HG02852 (cell line): ENCODE results near the gene TMEM117.

ENCODE experiments used
- ATAC-seq: cut with Tn5 transposase; IDR thresholded peaks from one replicate; pipeline ENCODE4 v1.9.1; 2021; ENCODE audit warnings: mild to moderate bottlenecking, moderate library complexity; ENCODE audit not compliant: unreplicated experiment

TMEM117 gene

DNA sequence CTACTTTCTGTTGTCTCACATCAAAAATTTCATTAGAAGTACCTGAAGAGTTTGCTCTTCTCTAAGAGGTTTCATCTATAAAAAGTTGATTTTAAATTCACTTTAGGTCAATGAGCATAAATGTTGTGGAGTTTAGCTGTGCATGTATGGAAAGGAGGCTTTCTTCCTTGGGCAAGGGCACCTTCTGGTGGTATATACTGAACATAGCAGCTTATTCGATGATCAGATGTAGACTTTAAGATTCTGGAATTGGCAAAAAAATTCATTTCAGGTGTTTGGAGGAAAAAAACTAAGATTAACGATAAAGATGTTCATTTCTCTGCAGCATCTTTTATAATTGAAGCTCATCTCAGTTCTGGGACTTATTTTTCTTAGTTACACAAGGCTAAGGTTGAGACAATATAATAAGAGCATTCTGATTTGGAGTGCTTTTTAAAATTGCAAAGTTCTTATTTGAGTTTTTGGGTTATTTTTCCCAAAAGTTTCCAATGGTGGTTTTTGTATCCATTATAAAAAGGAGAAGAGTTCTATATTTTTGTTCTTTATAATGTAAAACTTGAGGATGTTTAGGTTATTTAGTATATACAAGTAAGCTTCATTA, 46.8 kb downstream of the TMEM117 start:
- ATAC-seq, result peak; percentile 90

DNA sequence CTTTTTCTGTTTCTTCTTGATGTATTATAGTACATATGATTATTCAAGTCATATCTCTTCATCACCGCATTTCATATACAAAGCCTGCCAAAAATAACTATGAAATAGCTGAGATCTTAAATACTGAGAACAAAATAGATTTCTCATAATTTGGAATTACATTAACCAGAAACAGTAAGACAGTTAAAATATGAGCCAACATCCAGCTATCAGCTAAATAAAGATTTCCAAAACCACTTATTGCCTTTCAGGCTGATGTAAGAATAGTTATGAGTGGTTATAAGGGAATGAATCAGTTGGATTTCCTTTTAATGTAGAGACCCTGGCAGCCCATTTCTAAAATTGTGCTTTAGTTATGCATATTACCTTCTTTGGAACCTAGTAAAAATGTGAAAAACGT, 47.4 kb downstream of the TMEM117 start:
- no peak for ATAC-seq

- no peak for ATAC-seq
These were observed 47.9 kb downstream of the TMEM117 start for GRCh38 chr12:43883748-43884147.

GRCh38 chr12:43884683-43885410, 49.0 kb downstream of the TMEM117 start:
- no peak for ATAC-seq

- ATAC-seq, result no peak
These were observed 51.5 kb downstream of the TMEM117 start for GRCh38 chr12:43887397-43887796.

DNA sequence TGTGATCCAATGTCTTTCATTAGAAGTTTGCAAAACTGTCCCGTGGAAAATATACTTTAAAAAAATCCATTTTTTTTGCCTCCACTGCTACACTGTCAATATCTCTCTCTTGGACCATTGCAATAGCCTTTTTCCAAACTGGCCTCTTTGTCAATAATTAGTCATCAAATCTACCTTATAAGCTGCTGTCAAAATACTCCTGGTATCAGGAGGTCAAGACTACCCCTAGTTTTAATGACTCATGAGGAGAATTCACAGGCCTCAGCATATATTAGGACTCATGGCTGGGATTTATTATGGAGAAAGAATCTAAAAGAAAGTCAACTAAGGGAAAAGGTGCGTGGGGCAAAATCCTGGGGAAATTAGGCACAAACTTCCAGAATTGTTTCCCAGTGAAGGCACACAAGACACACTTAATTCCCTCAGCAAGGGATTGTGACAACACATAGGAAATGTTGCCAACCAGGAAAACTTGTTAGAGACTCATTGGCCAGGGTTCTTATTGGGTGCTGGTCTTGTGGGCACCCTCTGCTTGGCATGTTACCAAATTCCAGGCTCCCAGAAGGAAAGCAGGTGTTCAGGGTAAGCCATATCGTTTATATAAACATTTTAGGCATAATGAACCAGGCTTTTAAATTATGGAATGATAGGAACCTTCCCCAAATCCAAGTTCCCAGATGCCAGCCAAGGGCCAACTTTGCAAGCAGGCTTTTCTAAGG, 56.1 kb downstream of the TMEM117 start:
- no peak for ATAC-seq

DNA sequence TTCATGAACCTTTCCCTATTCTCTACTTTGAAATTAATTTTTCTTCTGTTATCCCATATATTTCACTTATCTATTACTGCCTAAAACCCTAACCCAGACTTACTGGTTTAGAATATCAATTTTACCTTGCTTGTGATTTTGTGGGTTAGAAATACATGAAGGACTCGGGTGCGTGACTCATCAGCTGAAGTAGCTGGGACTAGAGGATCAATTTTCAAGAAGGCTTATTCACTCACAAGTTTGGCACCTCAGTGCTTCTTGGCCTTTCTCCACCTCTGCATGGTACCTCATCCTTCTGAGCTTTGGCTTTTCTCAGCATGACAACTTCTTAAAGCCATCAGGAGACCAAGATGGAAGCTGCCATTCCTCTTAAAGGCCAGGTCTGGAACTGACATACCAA, 57.8 kb downstream of the TMEM117 start:
- ATAC-seq, result no peak

DNA sequence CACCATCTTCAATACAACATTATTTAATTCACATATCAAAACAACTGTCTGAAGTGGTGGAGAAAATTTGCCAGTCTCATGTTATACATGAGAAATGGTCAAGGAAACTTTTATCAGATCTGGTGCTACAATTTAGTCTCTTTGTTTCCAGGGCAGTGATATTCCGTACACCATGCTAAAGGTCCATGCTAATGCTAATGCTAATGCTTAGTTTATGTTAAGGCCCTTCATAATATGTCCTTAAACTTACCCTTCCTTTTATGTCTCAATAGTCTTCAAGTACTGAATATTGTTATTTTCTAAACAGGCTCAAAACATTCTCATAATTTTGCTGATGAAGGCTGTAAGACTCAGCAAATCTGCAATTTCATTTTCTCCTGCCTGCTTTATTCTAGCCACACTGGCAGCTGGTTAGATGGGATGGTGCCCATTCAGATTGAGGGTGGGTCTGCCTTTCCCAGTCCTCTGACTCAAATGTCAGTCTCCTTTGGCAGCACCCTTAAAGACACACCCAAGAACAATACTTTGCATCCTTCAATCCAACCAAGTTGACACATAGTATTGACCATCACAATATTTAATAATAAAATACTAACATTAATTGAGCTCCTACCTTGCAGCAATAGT, 59.8 kb downstream of the TMEM117 start:
- ATAC-seq, result no peak

DNA sequence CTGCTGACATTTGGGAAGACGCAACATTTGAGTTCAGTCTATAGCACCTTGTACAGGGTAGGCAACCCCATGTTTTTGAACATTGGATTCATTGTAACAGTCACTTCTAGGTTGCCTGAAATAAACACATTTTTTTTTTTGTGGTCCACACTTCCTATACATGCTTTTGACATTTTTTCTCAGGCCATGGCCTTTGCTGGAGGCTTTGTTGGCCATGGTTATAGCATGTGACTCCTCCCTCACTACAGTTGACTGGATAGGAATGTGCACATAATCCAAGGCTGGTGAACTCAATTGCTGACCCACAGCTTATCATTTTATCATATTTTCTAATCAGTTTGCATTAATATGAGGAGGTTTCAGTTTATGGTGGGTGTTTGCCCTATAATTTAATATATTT, 60.6 kb downstream of the TMEM117 start:
- ATAC-seq, result no peak

DNA sequence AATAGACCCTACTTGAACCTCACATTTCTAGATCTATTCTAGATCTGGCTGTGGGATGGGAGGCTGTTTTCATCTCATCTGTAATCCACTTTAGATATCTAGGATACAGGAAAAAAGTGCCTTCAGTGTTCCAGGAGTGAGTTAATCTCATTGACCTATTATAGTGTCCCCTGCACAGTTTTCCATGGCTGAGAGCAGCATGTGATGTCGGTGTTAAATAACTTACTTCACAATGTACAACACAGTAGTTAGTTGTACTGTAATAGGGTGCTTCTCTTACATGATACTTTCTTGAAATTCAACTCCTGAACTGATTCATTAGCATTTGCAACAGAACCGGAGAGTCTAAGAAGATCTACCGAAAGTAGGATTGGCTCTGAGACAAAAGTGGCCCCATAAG, 62.6 kb downstream of the TMEM117 start:
- no peak for ATAC-seq

DNA sequence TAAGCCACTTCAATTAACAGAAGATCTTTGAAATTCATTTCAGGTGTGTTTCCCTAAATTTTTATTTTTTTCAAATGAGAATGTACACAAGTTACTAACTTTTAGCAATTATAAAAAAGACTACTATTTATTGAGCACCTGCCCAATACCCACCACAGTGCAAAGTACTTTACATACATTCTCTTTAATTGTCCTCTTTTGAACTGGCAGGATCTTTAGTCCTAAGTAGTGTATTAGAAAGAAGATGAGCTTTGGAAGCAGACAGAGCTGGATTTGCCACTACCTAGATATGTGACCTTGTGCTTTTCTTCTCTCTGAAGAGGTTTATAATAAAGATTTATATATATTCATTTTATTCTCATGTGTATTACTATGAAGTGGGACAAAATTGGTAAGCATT, 63.7 kb downstream of the TMEM117 start:
- no peak for ATAC-seq

DNA sequence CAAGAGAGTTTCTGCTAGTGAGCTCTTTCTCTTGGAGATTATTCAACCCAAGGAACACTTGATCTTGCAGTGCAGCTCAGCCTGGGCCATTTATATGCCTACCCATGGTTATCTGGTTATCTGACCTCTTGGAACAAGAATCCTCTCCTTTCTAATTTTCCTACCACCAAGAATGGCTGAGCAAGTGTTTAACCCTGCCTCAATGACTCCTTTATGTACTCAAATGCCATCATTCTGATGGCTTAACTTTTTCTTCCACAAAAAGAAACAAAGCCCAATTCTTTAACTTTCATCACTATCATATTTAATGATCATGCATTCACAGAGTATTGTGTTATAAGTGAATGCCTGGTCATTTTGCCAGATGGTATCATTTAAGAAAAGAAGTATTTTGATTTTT, 67.8 kb downstream of the TMEM117 start:
- ATAC-seq, result no peak

GRCh38 chr12:43912859-43913258, 77.0 kb downstream of the TMEM117 start:
- no peak for ATAC-seq

- ATAC-seq, result no peak
These were observed 78.5 kb downstream of the TMEM117 start for GRCh38 chr12:43914391-43914790.

- ATAC-seq, result no peak
These were observed 79.1 kb downstream of the TMEM117 start for GRCh38 chr12:43914923-43915468.

DNA sequence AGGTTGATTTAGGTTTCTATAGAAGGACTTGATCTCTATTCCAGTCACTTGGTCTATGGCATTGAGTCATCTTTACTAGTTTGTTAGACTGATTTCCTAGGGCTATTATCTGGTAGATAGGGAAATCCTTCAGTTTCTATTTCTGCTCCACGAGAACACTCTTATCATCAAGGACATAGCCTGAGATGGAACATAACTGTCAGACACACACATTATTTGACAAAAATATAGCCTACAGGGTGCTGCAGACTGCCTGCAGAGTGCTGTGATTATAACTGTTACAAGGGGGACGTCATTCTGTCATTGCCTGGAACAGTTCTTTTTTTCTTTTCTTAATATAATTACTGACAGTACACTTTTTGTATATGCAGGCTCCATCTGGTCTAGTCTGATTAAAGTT, 82.0 kb downstream of the TMEM117 start:
- no peak for ATAC-seq

DNA sequence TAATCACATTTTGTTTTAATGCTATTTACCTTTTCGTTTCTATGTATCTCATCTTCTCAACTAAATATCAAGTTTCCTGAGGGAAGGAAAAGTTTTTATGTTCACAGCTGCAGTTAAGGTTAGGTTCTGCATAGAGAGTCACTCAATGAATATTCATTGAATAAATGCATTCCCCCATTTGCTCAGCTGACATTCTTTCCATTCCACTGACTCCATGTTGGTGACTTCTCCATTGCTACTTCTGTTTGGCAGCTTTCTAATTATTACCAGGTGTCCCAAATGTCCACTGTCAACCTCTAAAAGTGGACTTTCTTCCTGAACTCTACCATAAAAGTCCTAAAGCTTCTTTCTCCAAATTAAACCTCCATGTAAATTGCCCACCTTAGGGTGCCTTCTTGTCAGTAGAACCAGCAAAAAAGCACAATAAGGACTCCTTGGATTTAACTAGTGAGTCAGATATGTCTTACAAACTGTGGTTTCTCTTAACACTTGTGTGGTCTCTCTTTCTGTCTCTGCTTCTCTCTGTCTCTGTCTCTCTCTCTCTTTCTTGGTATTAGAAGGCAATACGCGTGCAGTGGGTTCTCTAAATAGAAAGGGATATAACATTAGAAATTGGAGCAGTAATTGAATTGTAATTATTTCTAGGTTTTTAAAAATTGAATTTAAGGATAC, 85.9 kb downstream of the TMEM117 start:
- no peak for ATAC-seq

DNA sequence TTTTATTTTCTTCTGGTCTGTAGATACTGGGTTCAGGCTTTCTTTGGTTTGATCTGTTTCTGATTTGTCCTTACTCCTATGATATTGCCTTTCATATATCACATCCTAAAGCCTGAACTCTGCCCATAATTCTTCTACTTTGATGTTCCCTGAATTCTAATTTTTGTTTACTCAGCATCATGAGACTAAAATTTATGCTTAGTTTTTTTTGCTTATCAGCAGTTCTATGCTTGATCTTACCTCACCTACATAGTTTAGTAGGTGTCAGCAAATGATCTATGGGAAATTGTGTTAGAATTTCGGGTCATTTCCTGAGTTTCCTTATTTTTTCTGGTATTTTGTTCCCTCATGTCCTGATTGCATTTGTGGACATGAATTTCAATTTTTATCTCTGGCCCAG, 94.2 kb downstream of the TMEM117 start:
- ATAC-seq, result no peak

DNA sequence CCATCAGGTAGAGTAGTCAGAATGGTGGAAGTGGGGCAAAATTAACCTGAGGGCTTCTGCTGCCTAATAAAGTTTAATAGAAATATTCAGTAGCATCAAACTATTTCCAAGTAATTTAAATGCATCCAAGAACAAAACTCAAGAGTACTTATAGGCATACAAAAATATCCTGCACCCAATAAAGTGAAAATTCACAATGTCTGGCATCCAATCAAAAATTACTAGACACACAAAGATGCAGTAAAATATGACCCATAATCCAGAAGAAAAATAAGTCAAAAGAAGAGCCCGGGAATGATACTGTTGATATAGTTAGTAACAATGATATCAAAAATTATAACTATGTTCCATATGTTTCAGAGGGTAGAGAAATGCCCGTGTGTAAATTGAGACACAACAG, 95.3 kb downstream of the TMEM117 start:
- ATAC-seq, result no peak

GRCh38 chr12:43935581-43935980, 99.7 kb downstream of the TMEM117 start:
- ATAC-seq, result no peak

- no peak for ATAC-seq
These were observed 102.1 kb downstream of the TMEM117 start for GRCh38 chr12:43937947-43938346.
